Transverse colon (tissue), 4 donors: Measurements from ENCODE around the gene YBX3. TPM values are rescaled to one million over a fixed set of nuclear protein-coding genes. Genes with fewer than 3 reads are reported as not detected.

ENCODE experiments used
- DNase-seq: peaks from one replicate; pipeline ENCODE4 v3.0.0-alpha.2; 2019
- H3K27ac ChIP-seq, 4 donors: fragments of 200-600 bp; sonication (generic); 2 replicates each; pipeline ENCODE4 v1.5.1; 2016 to 2018; ENCODE audit warnings: inconsistent platforms in 4 of 4
- H3K27me3 ChIP-seq: fragments of 200-600 bp; sonication (generic); 2 replicates; pipeline ENCODE4 v1.5.1; 2017; ENCODE audit warnings: inconsistent platforms
- H3K36me3 ChIP-seq, 4 donors: fragments of 200-600 bp; sonication (generic); 2 replicates each; pipeline ENCODE4 v1.5.1; 2017 to 2019; ENCODE audit warnings: inconsistent platforms in 4 of 4
- H3K4me1 ChIP-seq, 4 donors: fragments of 200-600 bp; sonication (generic); 2 replicates each; pipeline ENCODE4 v1.5.1; 2017 to 2020; ENCODE audit warnings: inconsistent platforms in 4 of 4
- H3K4me3 ChIP-seq, 4 donors: fragments of 200-600 bp; sonication (generic); 1 replicate in 1 of 4; 2 replicates in 3 of 4; pipeline versions ENCODE4 v1.5.1 to v1.6.1; 2017 to 2019; ENCODE audit warnings: inconsistent platforms in 4 of 4
- H3K9me3 ChIP-seq, 2 donors: fragments of 200-600 bp; sonication (generic); 2 replicates each; pipeline ENCODE4 v1.5.1; 2017 to 2019; ENCODE audit warnings: inconsistent platforms in 2 of 2
- CTCF ChIP-seq, 5 experiments: fragments of 200-600 bp in 3 of 5; fragments of 450-650 bp in 2 of 5; sonication (generic) in 3 of 5; IDR thresholded peaks; 1 replicate in 2 of 5; 2 replicates in 3 of 5; pipeline ENCODE4 v1.5.1; 2016 to 2017; ENCODE audit warnings: antibody characterized with exemption in 5 of 5, inconsistent platforms in 3 of 5, mild to moderate bottlenecking in 2 of 5, moderate library complexity in 1 of 5
- EP300 ChIP-seq: sonication (generic); formaldehyde crosslinking; IDR thresholded peaks from one replicate; pipeline ENCODE4 v1.6.1; 2017; ENCODE audit warnings: antibody characterized with exemption, low read depth
- POLR2A ChIP-seq: fragments of 450-650 bp; IDR thresholded peaks from one replicate; pipeline ENCODE4 v1.6.1; 2016; ENCODE audit warnings: antibody characterized with exemption, mild to moderate bottlenecking, moderate library complexity
- POLR2AphosphoS5 ChIP-seq, 3 donors: sonication (generic); formaldehyde crosslinking; IDR thresholded peaks; one replicate each; pipeline ENCODE4 v1.6.1; 2016; ENCODE audit warnings: antibody characterized with exemption in 3 of 3
- WGBS, 2 donors: methylation state at CpG; one replicate each; pipeline ENCODE4 v1.1.5; 2018; ENCODE audit warnings: low coverage in 1 of 2; 5-methylcytosine and 5-hydroxymethylcytosine counted together
- in situ Hi-C, 4 donors: fragments of 200-750 bp; cut with MboI; loops; one replicate each; pipeline versions ENCODE4 v1.15.0 to v1.15.1; 2017; ENCODE audit warnings: low sequenced_read_pairs in 3 of 4, low pct_ligation_motif_present in 1 of 4, low pct_unique_long_range_greater_than_20kb in 1 of 4
- intact Hi-C: fragments of 100-400 bp; cut with DNase I; formaldehyde crosslinking; loops from one replicate; pipeline ENCODE4 v1.15.1; 2023; ENCODE audit warnings: low total_unique reads
- total RNA-seq, 4 donors: library from RNA; depleted of rRNA; stranded (reverse); fragments of >200 nt; gene quantifications; one replicate each; pipeline ENCODE4 v1.1.0, GENCODE V29; 2016

Gene YBX3
- total RNA-seq, 4 donors from 2014 or later: 137 to 537 (median 236) TPM

- 29 to 61% methylated on average over 1 of the region's 1 CpG for WGBS, 2 donors
- intact Hi-C loops (no loop called here), in situ Hi-C loops (loop anchor here in 3 of 4 donors (25.0 kb wide), 2 partner anchors 124 to 499 kb away; partner anchors contain the start of gene MAGOHB (in 1 of the 3))
- TF ChIP-seq CTCF (IDR thresholded peaks at IDR 0.05): no peak
- DNase-seq: no peak
- Histone ChIP-seq H3K9me3 (no peaks in the 10 kb centered on the region), H3K36me3 (no peaks in the 10 kb centered on the region), H3K4me1 (no peaks in the 10 kb centered on the region), H3K4me3 (no peak overlapping the region), H3K27me3 (peaks cover 9% of the 10 kb centered on the region), H3K27ac (no peak overlapping the region)
These were observed 13.3 kb upstream of the YBX3 start for GRCh38 chr12:10736463-10736862.

GRCh38 chr12:10735428-10735827 lies 12.3 kb upstream of the YBX3 start:
- Histone ChIP-seq H3K4me1 (no peaks in the 10 kb centered on the region), H3K9me3 (no peaks in the 10 kb centered on the region), H3K27ac (no peak overlapping the region), H3K36me3 (no peaks in the 10 kb centered on the region), H3K4me3 (no peak overlapping the region), H3K27me3 (peaks cover 9% of the 10 kb centered on the region)
- intact Hi-C loops: no loop called here
- in situ Hi-C loops: loop anchor here in 3 of 4 donors (25.0 kb wide), 2 partner anchors 123 to 498 kb away; partner anchors contain the start of gene MAGOHB (in 1 of the 3)
- no peak for DNase-seq
- TF ChIP-seq CTCF (IDR thresholded peaks at IDR 0.05): no peak
- TF ChIP-seq POLR2AphosphoS5 (IDR thresholded peaks at IDR 0.05): no peak
- TF ChIP-seq POLR2A: no peak
- TF ChIP-seq EP300: no peak

GRCh38 chr12:10732549-10732948 lies 9.4 kb upstream of the YBX3 start:
- Histone ChIP-seq H3K4me3 (no peak overlapping the region), H3K27ac (no peak overlapping the region), H3K4me1 (no peaks in the 10 kb centered on the region), H3K36me3 (no peaks in the 10 kb centered on the region), H3K27me3 (peaks cover 9% of the 10 kb centered on the region), H3K9me3 (no peaks in the 10 kb centered on the region)
- intact Hi-C loops: no loop called here
- in situ Hi-C loops: loop anchor here in 3 of 4 donors (25.0 kb wide), 2 partner anchors 120 to 495 kb away; partner anchors contain the start of gene MAGOHB (in 1 of the 3)
- 67 to 77% methylated on average over 3 to 4 of the region's 4 CpGs for WGBS, 2 donors
- TF ChIP-seq EP300: no peak
- TF ChIP-seq POLR2AphosphoS5 (IDR thresholded peaks at IDR 0.05): no peak
- TF ChIP-seq CTCF (IDR thresholded peaks at IDR 0.05): no peak
- no peak for TF ChIP-seq POLR2A
- no peak for DNase-seq

GRCh38 chr12:10732066-10732465 lies 8.9 kb upstream of the YBX3 start:
- intact Hi-C loops (no loop called here), in situ Hi-C loops (loop anchor here in 3 of 4 donors (25.0 kb wide), 2 partner anchors 120 to 495 kb away; partner anchors contain the start of gene MAGOHB (in 1 of the 3))
- Histone ChIP-seq H3K4me3 (no peak overlapping the region), H3K27me3 (peaks cover 9% of the 10 kb centered on the region), H3K36me3 (no peaks in the 10 kb centered on the region), H3K9me3 (no peaks in the 10 kb centered on the region), H3K4me1 (no peaks in the 10 kb centered on the region), H3K27ac (no peak overlapping the region)
- 86 to 93% methylated on average over 2 of the region's 2 CpGs for WGBS, 2 donors
- TF ChIP-seq EP300: no peak
- no peak for TF ChIP-seq POLR2A
- TF ChIP-seq POLR2AphosphoS5 (IDR thresholded peaks at IDR 0.05): no peak
- no peak for TF ChIP-seq CTCF (IDR thresholded peaks at IDR 0.05)
- no peak for DNase-seq
